Fibroblast of villous mesenchyme (primary cell): ENCODE measurements around the gene TSPAN19. TPM values are rescaled to one million over a fixed set of nuclear protein-coding genes. Genes with fewer than 3 reads are reported as not detected.

Source experiments
- DNase-seq: peaks from one replicate; pipeline ENCODE4 v3.0.0-alpha.2; 2010; ENCODE audit warnings: low read depth
- H3K4me3 ChIP-seq: 2 replicates; pipeline ENCODE4 v1.5.1; 2011; ENCODE audit warnings: low read depth, mild to moderate bottlenecking, low read length
- CTCF ChIP-seq: IDR thresholded peaks from 2 replicates; pipeline ENCODE4 v1.5.1; 2012; ENCODE audit warnings: low read depth, mild to moderate bottlenecking, low read length; ENCODE audit not compliant: insufficient read depth
- total RNA-seq: library from RNA; depleted of rRNA; stranded (reverse); fragments of >200 nt; gene quantifications from 2 replicates; pipeline ENCODE4 v1.2.3, GENCODE V29; 2012

The TSPAN19 gene
- total RNA-seq: not detected in 2 replicates

GRCh38 chr12:85036234-85036707 lies at the start of gene TSPAN19, which contains the start of gene LRRIQ1:
Gene TSPAN19 (minus strand): TSS chr12:85036277. CDS start chr12:85029946, 6,331 bp downstream.
Gene LRRIQ1 (plus strand): TSS chr12:85036351. CDS start chr12:85038177, 1,826 bp downstream.
- no peak for TF ChIP-seq CTCF
- peak within 1 kb of the TSS; percentile 59 for H3K4me3 ChIP-seq
- peak; percentile 66 for DNase-seq

- no peak overlapping the region for H3K4me3 ChIP-seq
- TF ChIP-seq CTCF: no peak
- DNase-seq: no peak
Measured at GRCh38 chr12:85085066-85085465, 49.0 kb upstream of the TSPAN19 start.

GRCh38 chr12:85076688-85077430 lies 40.8 kb upstream of the TSPAN19 start:
- H3K4me3 ChIP-seq: no peak overlapping the region
- TF ChIP-seq CTCF: peak; percentile 49
- peak; percentile 70 for DNase-seq

- no peak for DNase-seq
- TF ChIP-seq CTCF: no peak
Measured at GRCh38 chr12:85072826-85073225, 36.7 kb upstream of the TSPAN19 start.

GRCh38 chr12:85065837-85066482 lies 29.9 kb upstream of the TSPAN19 start:
- DNase-seq: peak; percentile 1
- no peak overlapping the region for H3K4me3 ChIP-seq
- no peak for TF ChIP-seq CTCF

More at GRCh38 chr12:85072826-85073225, 36.7 kb upstream of the TSPAN19 start:
- H3K4me3 ChIP-seq: no peak overlapping the region

- no peak overlapping the region for H3K4me3 ChIP-seq
- no peak for TF ChIP-seq CTCF
- DNase-seq: no peak
Measured at GRCh38 chr12:85060916-85061315, 24.8 kb upstream of the TSPAN19 start.
